GM19099 (cell line): ENCODE data around the gene NINJ2.

ENCODE experiments used
- POLR2A ChIP-seq: IDR thresholded peaks from 3 replicates; pipeline ENCODE4 v1.6.1; 2011; ENCODE audit warnings: low read depth; ENCODE audit not compliant: insufficient read length; ENCODE audit errors: extremely low read depth

NINJ2 gene

GRCh38 chr12:663293-663871, at the start of gene NINJ2:
Gene NINJ2, minus strand, starts transcription at chr12:663445. Its CDS starts 85 bp downstream, at chr12:663360.
- TF ChIP-seq POLR2A = no peak

- TF ChIP-seq POLR2A = no peak
Observed at GRCh38 chr12:712172-712863, 49.1 kb upstream of the NINJ2 start.

DNA sequence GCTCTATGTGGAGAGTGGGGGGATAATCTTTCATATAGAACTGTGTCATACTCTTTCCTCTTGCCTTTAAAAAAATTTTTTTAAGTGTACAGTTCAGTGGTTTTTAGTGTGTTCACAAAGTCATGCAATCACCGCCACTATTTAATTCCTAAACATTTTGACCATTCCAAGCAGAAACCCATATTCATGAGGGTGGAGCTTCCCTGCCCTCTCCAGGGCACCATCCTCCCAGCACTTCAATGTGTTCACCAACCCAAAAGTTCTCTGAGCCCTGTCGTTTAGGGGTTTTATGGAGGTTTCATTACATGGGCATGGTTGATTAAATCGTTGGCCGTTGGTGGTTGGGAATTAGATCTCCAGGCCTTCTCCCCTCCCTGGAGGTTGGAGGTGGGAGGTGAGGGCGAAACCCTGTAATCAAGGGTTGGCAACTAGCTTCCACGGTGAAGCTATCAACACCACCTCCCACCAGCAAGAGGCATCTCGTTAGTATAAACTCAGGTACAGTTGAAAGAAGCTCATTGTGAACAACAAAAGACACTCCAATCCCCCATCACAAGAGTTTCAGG, 46.3 kb upstream of the NINJ2 start:
- TF ChIP-seq POLR2A = no peak

GRCh38 chr12:704516-705242, 41.4 kb upstream of the NINJ2 start:
- no peak for TF ChIP-seq POLR2A

DNA sequence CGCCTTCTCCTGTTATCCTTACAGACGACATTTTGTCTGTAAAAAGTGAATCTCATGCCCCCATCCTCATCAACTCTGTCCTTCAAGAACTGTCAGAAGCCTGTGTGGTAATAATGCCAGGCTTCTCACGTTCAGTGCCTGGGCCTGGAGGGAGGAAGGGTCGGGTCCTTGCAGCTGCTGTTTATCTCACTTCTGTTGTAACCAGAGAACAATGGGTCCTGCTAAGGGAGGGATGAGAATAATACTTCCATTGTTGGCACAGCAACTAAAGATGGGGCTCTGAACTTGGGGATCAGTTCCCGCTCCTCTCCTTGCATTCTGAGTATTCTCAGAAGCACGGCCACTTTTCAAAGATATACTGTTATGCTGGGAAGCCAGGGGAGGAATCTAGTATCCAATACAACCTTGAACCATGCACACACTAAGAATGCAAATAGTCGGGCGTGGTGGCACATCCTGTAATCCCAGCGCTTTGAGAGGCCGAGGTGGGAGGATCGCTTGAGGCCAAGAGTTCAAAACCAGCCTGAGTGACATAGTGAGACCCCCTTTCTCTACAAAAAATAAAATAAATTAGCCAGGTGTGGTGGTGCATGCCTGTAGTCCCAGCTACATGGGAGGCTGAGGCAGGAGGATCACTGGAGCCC, 38.8 kb upstream of the NINJ2 start:
- TF ChIP-seq POLR2A = no peak

- no peak for TF ChIP-seq POLR2A
Observed at GRCh38 chr12:700016-700415, 36.8 kb upstream of the NINJ2 start.

GRCh38 chr12:697481-697880, 34.2 kb upstream of the NINJ2 start:
- TF ChIP-seq POLR2A = no peak

DNA sequence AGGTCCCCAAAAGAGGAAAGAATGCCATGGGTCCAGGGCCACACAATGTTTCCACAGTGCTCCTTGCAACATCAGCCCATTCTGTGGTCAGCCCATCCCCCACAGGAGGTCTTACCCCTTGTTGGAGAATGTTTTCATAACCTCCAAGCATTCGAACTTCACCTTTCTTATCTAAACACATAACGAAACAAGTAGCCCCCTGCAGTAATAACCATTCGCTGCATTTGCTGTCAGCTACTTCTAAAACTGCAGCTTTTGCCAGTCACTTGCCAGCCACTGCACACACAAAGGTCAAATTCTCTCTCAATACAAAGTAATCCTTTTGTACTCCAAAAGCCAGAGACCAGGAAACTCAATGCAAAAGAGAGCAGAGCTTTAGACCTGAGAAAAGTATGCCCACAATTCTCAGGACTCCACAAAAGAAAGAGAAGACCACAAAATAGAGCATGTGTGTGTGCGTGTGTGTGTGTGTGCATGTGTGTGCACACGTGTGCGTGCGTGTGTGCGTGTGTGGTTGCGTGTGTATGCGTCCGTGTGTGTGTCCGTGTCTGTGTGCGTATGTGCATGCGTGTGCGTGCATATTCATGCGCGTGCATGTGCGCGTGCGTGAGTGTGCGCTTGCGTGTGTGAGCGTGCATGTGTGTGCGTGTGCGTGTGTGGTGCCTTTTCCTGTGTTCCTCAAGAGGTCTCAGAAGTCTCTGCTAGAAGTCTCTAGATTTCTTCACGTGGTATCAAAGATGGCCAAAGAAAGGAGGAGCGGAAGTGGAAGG, 31.7 kb upstream of the NINJ2 start:
- TF ChIP-seq POLR2A = no peak

GRCh38 chr12:693934-694533, 30.8 kb upstream of the NINJ2 start:
- TF ChIP-seq POLR2A = no peak

GRCh38 chr12:692274-692673, 29.0 kb upstream of the NINJ2 start:
- no peak for TF ChIP-seq POLR2A

GRCh38 chr12:690466-690865, 27.2 kb upstream of the NINJ2 start:
- no peak for TF ChIP-seq POLR2A

GRCh38 chr12:685388-685787, 22.1 kb upstream of the NINJ2 start:
- peak; percentile 27 for TF ChIP-seq POLR2A

DNA sequence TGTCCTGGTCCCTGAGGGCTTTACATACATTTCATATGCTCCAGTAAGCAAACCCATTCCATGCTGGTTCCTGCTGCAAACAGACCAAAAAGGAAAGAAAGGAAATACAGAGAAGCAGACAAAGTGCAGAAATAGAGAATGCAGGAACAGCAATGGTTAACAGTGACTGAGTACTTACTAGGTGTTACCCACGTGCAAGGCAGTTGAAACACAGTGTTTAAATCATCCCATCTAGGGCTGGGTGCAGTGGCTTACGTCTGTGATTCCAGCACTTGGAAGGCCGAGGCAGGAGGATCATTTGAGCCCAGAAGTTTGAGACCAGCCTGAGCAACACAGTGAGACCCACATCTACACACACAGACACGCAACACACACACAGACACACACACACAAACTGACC, 21.2 kb upstream of the NINJ2 start:
- TF ChIP-seq POLR2A = no peak
